ENCODE results near the gene ACOT7.

ACOT7 gene

DNA sequence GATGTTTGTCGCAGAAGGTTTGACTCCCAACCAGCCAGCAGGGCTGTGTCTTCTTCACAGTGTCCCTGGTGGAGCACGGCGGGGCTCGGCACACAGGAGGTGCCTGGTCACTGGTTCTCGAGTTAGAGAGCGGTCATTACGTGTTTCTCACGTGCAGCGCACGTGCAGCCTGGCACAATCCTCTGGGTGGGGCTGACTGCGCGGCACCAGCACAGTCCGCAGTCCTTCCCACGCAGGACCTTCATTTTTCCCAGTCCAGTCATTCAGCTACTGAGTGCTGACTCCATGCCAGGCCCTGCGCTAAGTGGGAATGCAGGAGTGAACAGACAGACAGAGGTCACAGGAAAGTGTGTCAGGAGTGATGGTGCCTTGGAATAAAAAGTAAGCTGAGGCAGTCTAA is 86.5 kb downstream of the ACOT7 start:
- no peak for DNase-seq

DNA sequence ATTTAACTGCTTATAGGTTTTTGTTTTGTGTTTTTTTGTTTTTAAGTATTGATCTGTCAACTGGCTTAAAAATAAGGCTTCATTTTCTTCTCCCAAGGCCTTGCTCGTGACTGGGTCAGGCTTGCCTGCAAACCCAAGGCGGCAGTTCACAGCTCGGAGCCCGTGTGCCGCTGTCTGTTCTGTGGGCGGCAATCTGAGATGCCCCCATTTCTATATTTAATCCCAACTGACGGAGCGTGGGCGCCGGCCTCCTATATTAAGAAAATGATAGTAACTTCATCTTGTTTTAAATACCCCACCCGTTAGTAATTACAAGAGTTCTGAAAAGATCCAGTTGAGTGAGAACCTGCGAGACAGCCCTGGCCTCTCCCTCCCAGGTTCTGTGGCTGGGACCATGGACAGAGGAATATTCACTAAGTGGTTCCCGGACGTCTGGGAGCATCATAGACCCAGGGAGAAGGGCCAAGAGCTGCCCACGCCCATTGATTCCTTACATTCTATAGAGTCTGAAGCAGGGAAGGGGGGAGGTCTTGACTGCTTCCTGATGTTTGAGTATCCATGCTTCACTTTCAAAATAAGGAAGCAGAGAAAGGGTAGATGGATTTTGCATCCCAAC is 90.1 kb downstream of the ACOT7 start:
- DNase-seq = no peak

- DNase-seq = no peak
Measured at GRCh38 chr1:6302568-6302967, 91.0 kb downstream of the ACOT7 start.

- no peak for DNase-seq
Measured at GRCh38 chr1:6301526-6301925, 92.0 kb downstream of the ACOT7 start.

DNA sequence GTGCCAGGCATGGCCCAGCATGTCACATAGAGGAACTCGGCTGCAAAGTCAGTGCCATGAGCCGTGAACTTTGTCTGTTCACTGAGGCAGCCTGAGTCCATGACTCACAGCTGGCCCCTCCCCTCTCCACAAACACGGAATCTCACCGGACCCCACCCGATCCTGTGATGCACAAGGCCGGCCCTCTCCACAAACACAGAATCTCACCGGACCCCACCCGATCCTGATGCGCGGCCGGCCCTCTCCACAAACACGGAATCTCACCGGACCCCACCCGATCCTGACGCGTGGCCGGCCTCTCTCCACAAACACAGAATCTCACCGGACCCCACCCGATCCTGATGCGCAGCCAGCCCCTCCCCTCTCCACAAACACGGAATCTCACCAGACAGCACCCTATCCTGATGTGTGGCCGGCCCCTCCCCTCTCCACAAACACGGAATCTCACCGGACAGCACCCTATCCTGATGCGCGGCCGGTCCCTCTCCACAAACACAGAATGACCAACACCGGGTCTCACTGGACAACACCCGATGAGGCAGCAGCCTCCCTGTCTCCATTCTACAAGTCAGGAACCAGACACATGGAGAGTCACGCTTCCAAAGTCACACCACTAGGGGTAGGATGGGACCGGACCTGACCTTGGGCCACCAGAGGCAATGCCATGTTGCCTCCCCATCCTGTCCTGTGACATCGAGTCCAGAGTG is 93.1 kb downstream of the ACOT7 start:
- DNase-seq = no peak

DNA sequence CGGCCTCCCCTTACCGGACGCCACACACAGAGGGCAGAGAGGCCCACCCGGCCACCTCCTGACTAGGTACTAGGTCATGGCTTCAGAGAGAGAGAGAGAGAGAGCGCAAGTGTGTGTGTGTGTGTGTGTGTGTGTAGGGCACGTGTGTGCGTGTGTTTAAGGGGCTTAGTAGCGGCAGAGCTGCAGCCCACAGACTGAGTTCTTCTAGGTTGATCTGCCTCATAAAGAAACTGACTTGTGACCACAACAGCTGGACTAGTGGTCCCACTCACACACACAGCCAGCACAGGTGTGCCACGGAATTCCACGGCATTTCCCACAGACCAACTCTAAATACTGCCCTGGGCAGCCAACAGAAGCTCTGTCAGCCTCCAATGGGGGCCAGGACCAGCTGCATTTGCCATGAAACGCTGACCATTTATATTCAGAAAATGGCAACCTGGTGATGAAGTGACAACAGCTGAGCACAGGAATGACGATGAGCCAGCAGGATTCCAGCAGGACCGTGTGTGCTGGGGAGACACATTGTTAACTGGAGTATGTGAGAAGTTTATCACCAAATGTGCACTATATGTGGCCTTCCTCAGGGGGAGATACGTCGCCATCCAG is 93.9 kb downstream of the ACOT7 start:
- no peak for DNase-seq

DNA sequence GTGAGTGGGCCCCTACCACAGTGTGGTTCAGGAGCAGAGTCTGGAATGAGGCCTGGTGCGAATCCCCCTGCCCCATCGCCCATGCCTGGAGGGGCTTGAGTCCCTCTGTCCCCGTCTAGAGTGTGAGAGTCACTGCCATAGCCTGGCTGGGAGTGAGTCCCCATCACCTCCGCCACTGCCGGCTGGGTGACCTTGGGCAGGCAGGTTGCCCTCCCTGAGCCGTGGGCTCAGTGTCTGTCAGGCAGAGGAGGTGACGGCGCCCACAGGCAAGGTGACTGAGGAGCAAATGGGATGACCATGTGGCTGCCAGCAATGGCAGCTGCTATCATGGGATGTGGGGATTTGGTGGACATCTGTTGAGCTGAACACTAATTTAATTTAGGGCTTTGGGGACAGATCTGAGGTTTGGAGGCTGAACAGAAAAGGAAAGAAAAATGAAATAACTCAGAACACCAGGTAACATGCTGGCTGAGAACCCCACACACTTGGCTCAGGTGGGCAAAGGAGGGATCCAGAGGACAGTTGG is 94.6 kb downstream of the ACOT7 start:
- no peak for DNase-seq

DNA sequence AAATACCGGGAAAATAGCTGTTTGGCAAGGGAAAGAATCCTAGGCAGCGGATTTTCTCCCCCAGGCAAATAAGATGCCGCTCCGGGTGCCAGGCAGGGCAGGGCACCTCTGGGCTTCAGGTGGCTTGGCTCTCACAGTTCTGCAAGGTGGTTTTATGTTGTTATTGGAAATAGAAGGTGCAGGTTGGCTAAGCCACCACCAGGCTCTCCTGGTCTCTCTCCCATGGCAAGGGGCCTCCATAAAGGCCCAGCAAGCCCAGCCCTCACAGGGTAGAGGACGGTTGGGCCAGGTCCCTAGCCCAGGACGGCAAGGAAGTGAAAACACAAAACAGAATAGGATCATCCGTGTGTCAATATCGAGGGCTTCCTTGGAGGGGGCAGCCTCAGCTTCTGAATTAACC is 95.0 kb downstream of the ACOT7 start:
- DNase-seq = no peak

DNA sequence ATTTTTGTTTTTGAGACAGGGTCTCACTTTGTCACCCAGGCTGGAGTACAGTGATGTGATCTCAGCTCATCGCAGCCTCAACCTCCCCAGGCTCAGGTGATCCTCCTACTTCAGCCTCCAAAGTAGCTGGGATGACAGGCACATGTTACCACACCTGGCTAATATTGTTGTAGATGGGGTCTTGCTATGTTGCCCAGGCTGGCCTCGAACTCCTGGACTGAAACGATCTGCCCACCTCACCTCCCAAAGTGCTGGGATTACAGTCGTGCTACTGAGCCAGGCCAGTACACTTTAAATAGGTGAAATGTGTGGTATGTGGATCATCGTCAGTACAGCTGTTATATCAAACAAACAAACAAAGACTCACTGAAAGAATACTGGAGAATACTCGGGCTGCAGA is 97.7 kb downstream of the ACOT7 start:
- DNase-seq = no peak

- DNase-seq = no peak
Measured at GRCh38 chr1:6294890-6295556, 98.5 kb downstream of the ACOT7 start.

GRCh38 chr1:6294080-6294889 is 99.3 kb downstream of the ACOT7 start:
- DNase-seq = no peak

GRCh38 chr1:6292102-6292501 is 101.5 kb downstream of the ACOT7 start:
- DNase-seq = no peak

- no peak for DNase-seq
Measured at GRCh38 chr1:6288665-6289064, 104.9 kb downstream of the ACOT7 start.

GRCh38 chr1:6288026-6288425 is 105.5 kb downstream of the ACOT7 start:
- no peak for DNase-seq

DNA sequence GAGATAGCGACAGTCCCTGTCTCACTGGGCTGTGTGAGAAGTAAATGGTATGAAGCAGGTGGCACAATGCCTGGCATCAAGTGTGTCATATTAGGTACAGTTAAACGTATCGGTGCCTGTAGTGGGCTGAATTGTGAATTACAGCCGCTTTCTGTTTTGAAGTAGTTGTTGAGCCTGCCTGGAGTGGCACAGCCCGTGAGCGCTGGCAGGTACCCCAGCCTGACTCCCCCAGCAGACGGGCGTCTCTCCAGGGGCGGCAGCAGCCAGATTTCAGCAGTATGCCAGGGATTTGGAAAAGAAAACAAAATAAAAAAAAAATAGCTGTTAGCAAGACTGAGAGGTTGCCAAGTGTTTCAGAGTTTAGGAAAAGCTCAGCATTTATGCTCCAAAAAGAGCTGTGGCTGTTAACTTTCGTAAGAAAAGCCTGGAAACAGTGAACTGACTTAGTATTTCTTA is 106.1 kb downstream of the ACOT7 start:
- no peak for DNase-seq

GRCh38 chr1:6287029-6287428 is 106.5 kb downstream of the ACOT7 start:
- no peak for DNase-seq

- DNase-seq = no peak
Measured at GRCh38 chr1:6286266-6286665, 107.3 kb downstream of the ACOT7 start.

GRCh38 chr1:6285336-6285735 is 108.2 kb downstream of the ACOT7 start:
- DNase-seq = no peak

DNA sequence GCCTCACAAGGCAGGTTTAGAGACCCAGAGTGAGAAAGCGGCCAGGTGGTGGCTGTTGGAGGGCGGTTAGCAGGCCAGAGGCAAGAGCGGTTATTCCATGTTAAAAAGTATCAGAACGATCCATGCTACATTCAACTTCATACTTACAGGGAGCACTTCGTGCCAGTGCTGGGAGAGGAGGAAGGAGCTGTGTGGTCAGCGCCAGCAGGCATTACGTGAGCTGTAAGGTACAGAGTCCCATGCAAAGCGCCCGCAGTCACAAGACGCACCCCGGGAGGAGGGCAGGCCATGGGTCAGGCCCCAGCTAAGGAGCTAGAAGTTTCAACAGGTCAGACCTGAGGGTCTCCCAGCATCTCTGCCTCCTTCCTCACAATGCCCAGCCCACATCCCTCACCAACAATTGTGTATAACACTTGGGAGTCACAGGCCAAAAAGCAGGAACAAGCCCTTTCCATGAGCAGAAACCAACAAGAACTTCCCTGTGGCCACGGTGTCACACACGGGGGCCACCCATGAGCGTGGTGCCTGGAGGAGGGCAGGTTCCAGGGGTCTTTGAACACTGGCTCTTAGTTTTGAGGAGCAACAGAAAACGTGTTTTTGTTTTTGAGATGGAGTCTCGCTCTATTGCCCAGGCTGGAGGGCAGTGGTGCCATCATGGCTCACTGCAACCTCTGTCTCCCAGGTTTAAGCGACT is 110.8 kb downstream of the ACOT7 start:
- no peak for DNase-seq

- DNase-seq = no peak
Measured at GRCh38 chr1:6281511-6282402, 111.8 kb downstream of the ACOT7 start.
